GDM1 (cell line): ENCODE measurements around the gene TSPAN2.

Source experiments
- DNase-seq: peaks from one replicate; lab custom pipeline; 2025; lab: John Stamatoyannopoulos, UW

The TSPAN2 gene

GRCh38 chr1:115089420-115090185, at the start of gene TSPAN2:
TSS of gene TSPAN2 (minus strand) at chr1:115089503. CDS start at chr1:115089432, 71 bp downstream.
- no peak for DNase-seq

- peak; percentile 88 for DNase-seq
These were observed 49.7 kb upstream of the TSPAN2 start for GRCh38 chr1:115138973-115139372.

- DNase-seq: no peak
These were observed 49.0 kb upstream of the TSPAN2 start for GRCh38 chr1:115138271-115138670.

GRCh38 chr1:115137191-115137590, 47.9 kb upstream of the TSPAN2 start:
- no peak for DNase-seq

GRCh38 chr1:115136706-115137105, 47.4 kb upstream of the TSPAN2 start:
- DNase-seq: no peak

- DNase-seq: no peak
These were observed 46.8 kb upstream of the TSPAN2 start for GRCh38 chr1:115136106-115136505.

GRCh38 chr1:115135681-115136080, 46.4 kb upstream of the TSPAN2 start:
- DNase-seq: no peak

- no peak for DNase-seq
These were observed 45.7 kb upstream of the TSPAN2 start for GRCh38 chr1:115134850-115135480.

GRCh38 chr1:115134231-115134630, 44.9 kb upstream of the TSPAN2 start:
- no peak for DNase-seq

- DNase-seq: no peak
These were observed 44.1 kb upstream of the TSPAN2 start for GRCh38 chr1:115133440-115133839.

GRCh38 chr1:115130786-115131185, 41.5 kb upstream of the TSPAN2 start:
- no peak for DNase-seq

- no peak for DNase-seq
These were observed 39.9 kb upstream of the TSPAN2 start for GRCh38 chr1:115129071-115129640.

- no peak for DNase-seq
These were observed 38.2 kb upstream of the TSPAN2 start for GRCh38 chr1:115127539-115127938.

GRCh38 chr1:115126516-115126915, 37.2 kb upstream of the TSPAN2 start:
- no peak for DNase-seq

- DNase-seq: no peak
These were observed 33.8 kb upstream of the TSPAN2 start for GRCh38 chr1:115123116-115123515.

GRCh38 chr1:115121793-115122192, 32.5 kb upstream of the TSPAN2 start:
- no peak for DNase-seq

- no peak for DNase-seq
These were observed 31.0 kb upstream of the TSPAN2 start for GRCh38 chr1:115120296-115120695.

GRCh38 chr1:115118611-115119010, 29.3 kb upstream of the TSPAN2 start:
- no peak for DNase-seq

GRCh38 chr1:115118086-115118485, 28.8 kb upstream of the TSPAN2 start:
- no peak for DNase-seq

GRCh38 chr1:115117298-115117697, 28.0 kb upstream of the TSPAN2 start:
- DNase-seq: no peak

GRCh38 chr1:115116512-115116911, 27.2 kb upstream of the TSPAN2 start:
- DNase-seq: no peak

GRCh38 chr1:115115521-115116161, 26.3 kb upstream of the TSPAN2 start:
- DNase-seq: no peak

GRCh38 chr1:115114308-115114707, 25.0 kb upstream of the TSPAN2 start:
- no peak for DNase-seq
